GM23338 (cell line): ENCODE data around the gene BTN3A1. TPM values are rescaled to one million over a fixed set of nuclear protein-coding genes. Genes with fewer than 3 reads are reported as not detected.
"Not testable (repeated sequence)": the region's sequence is repeated elsewhere in the genome, so short reads cannot be mapped to it uniquely, and the experiment has no call there.

Source experiments
- ATAC-seq: fragments of 200-7000 bp; cut with Tn5 transposase; 3 replicates; pipeline ENCODE4 v1.9.1; 2020
- DNase-seq: peaks from one replicate; pipeline ENCODE4 v3.0.0-alpha.2; 2015; ENCODE audit warnings: low spot score
- H2AFZ ChIP-seq: fragments of 200-600 bp; sonication (generic); 2 replicates; pipeline ENCODE4 v1.8.0; 2016; ENCODE audit warnings: antibody characterized with exemption, mild to moderate bottlenecking, moderate library complexity
- H3F3A ChIP-seq: fragments of 200-600 bp; sonication (generic); replicated peaks from 2 replicates; pipeline ENCODE4 v1.8.0; 2017; ENCODE audit warnings: antibody characterized with exemption, mixed run types, low read depth
- H3K27ac ChIP-seq: fragments of 200-600 bp; sonication (generic); 2 replicates; pipeline ENCODE4 v1.6.1; 2016; ENCODE audit warnings: low read depth
- H3K27me3 ChIP-seq: fragments of 200-600 bp; sonication (generic); 2 replicates; pipeline ENCODE4 v1.8.0; 2016; ENCODE audit warnings: mild to moderate bottlenecking, mixed run types, moderate library complexity; ENCODE audit not compliant: insufficient read depth
- H3K36me3 ChIP-seq: fragments of 200-600 bp; sonication (generic); 2 replicates; pipeline ENCODE4 v1.8.0; 2016; ENCODE audit warnings: mild to moderate bottlenecking; ENCODE audit not compliant: insufficient read depth
- H3K4me1 ChIP-seq: fragments of 200-600 bp; sonication (generic); 2 replicates; pipeline ENCODE4 v1.8.0; 2016; ENCODE audit warnings: mild to moderate bottlenecking, moderate library complexity; ENCODE audit not compliant: insufficient read depth
- H3K4me2 ChIP-seq: fragments of 200-600 bp; sonication (generic); 2 replicates; pipeline ENCODE4 v1.7.1; 2017; ENCODE audit warnings: mixed run types
- H3K4me3 ChIP-seq: fragments of 200-600 bp; sonication (generic); 2 replicates; pipeline ENCODE4 v1.6.1; 2016; ENCODE audit warnings: mixed run types
- H3K79me2 ChIP-seq: fragments of 200-600 bp; sonication (generic); replicated peaks from 2 replicates; pipeline ENCODE4 v1.8.0; 2017; ENCODE audit warnings: mild to moderate bottlenecking; ENCODE audit not compliant: insufficient read depth
- H3K9me2 ChIP-seq: fragments of 200-600 bp; sonication (generic); 2 replicates; pipeline ENCODE4 v1.8.0; 2017; ENCODE audit not compliant: insufficient read depth
- H4K20me1 ChIP-seq: fragments of 200-600 bp; sonication (generic); replicated peaks from 2 replicates; pipeline ENCODE4 v1.8.0; 2017; ENCODE audit warnings: mild to moderate bottlenecking; ENCODE audit not compliant: insufficient read depth
- H3K27ac Mint-ChIP-seq: 2 replicates; pipeline ENCODE4 v1.8.0; 2020; ENCODE audit warnings: inconsistent platforms, mild to moderate bottlenecking, moderate library complexity, mixed read lengths
- H3K27me3 Mint-ChIP-seq: 3 replicates; pipeline ENCODE4 v1.8.0; 2022; ENCODE audit warnings: low read depth, mild to moderate bottlenecking, moderate library complexity, mixed read lengths, inconsistent platforms; ENCODE audit not compliant: insufficient read depth, poor library complexity
- H3K36me3 Mint-ChIP-seq: 3 replicates; pipeline ENCODE4 v1.8.0; 2021; ENCODE audit warnings: low read depth, mild to moderate bottlenecking, inconsistent platforms, moderate library complexity, mixed read lengths
- H3K4me1 Mint-ChIP-seq: 3 replicates; pipeline ENCODE4 v1.8.0; 2020; ENCODE audit warnings: mild to moderate bottlenecking, inconsistent platforms, mixed read lengths
- H3K4me3 Mint-ChIP-seq: 3 replicates; pipeline ENCODE4 v1.8.0; 2021; ENCODE audit warnings: moderate library complexity, mild to moderate bottlenecking, inconsistent platforms, mixed read lengths
- H3K9me3 Mint-ChIP-seq: 3 replicates; pipeline ENCODE4 v1.8.0; 2020; ENCODE audit warnings: moderate library complexity, mild to moderate bottlenecking, inconsistent platforms, mixed read lengths
- CREB1 ChIP-seq: fragments of 250-450 bp; sonication (Bioruptor Pico); IDR thresholded peaks from 2 replicates; pipeline ENCODE4 v1.5.0; 2020; ENCODE audit warnings: low read depth, mild to moderate bottlenecking, moderate library complexity
- EZH2 ChIP-seq: fragments of 200-600 bp; sonication (generic); IDR thresholded peaks from one replicate; pipeline ENCODE4 v1.8.0; 2017; ENCODE audit warnings: antibody characterized with exemption, mild to moderate bottlenecking, low read depth; ENCODE audit not compliant: unreplicated experiment
- EZH2phosphoT487 ChIP-seq: fragments of 200-600 bp; sonication (generic); IDR thresholded peaks from one replicate; pipeline ENCODE4 v1.8.1; 2018; ENCODE audit warnings: antibody characterized with exemption; ENCODE audit not compliant: unreplicated experiment
- NANOG ChIP-seq: IDR thresholded peaks from 2 replicates; pipeline ENCODE4 v1.6.1; 2016; ENCODE audit warnings: antibody characterized with exemption, borderline replicate concordance
- POLR2AphosphoS5 ChIP-seq: IDR thresholded peaks from 2 replicates; pipeline ENCODE4 v1.6.1; 2016; ENCODE audit warnings: antibody characterized with exemption, low read depth
- STAT1 ChIP-seq: IDR thresholded peaks from one replicate; pipeline ENCODE4 v1.6.1; 2016; ENCODE audit warnings: antibody characterized with exemption; ENCODE audit not compliant: unreplicated experiment
- ZNF114 ChIP-seq: fragments of 250-450 bp; sonication (Bioruptor Pico); IDR thresholded peaks from 2 replicates; pipeline ENCODE4 v1.5.0; 2020; ENCODE audit warnings: mild to moderate bottlenecking, moderate library complexity
- ZNF331 ChIP-seq: fragments of 250-450 bp; sonication (Bioruptor Pico); IDR thresholded peaks from 2 replicates; pipeline ENCODE4 v1.5.0; 2020; ENCODE audit warnings: low read depth, mild to moderate bottlenecking, moderate library complexity
- polyA plus RNA-seq: library from polyadenylated mRNA; unstranded; fragments of >200 nt; fragmentation: Nextera tagmentation; extraction: Ambion mirVana; gene quantifications from 2 replicates; pipeline ENCODE4 v1.2.1, GENCODE V29; 2016
- total RNA-seq: library from RNA; depleted of rRNA; stranded (reverse); fragments of >200 nt; shearing (Covaris generic); gene quantifications from 2 replicates; pipeline ENCODE4 v1.2.3, GENCODE V29; 2014
- TF ChIP-seq, protein P1 (sequence below), 2 experiments: fragments of 200-600 bp in 1 of 2; sonication (generic) in 1 of 2; conservative IDR thresholded peaks; 2 replicates each; pipeline versions ENCODE4 v1.5.1 to v1.6.1; 2016 to 2017; ENCODE audit warnings: antibody characterized with exemption in 2 of 2, low read depth in 2 of 2, mild to moderate bottlenecking in 2 of 2, moderate library complexity in 1 of 2
- TF ChIP-seq, protein P2 (sequence below): IDR thresholded peaks from one replicate; pipeline ENCODE4 v1.6.1; 2018; ENCODE audit warnings: antibody characterized with exemption; ENCODE audit not compliant: unreplicated experiment

The BTN3A1 gene
- total and polyA plus RNA-seq, 2 experiments from 2014 or later, result 2.4 to 4.0 TPM

DNA sequence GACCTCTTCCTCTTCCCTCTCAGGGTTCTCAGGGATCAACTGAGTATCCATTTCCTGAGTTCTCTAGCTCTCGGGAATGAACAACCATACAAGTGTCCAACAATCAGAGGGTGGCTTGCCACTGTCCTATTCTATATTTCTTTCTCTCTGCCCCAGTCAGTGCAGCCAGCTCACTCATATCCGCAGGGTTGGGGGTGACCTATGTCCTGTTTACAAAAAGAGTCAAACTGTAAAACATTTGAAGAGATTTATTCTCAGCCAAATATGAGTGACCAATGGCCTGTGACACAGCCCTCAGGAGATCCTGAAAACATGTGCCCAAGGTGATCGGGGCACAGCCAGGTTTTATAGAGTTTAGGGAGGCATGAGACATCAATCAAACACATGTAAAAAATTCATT, 47.9 kb upstream of the BTN3A1 start:
- Histone ChIP-seq H3K4me2 (0 out of 2 replicates have a peak overlapping the region, but pooled peaks have one; percentile 20), H3K27me3 (no peaks in the 10 kb centered on the region), H3K36me3 (no peaks in the 10 kb centered on the region), H2AFZ (peak overlapping the region; percentile 59; the same call in 1 of the 2 replicates), H3K27ac (no peak overlapping the region), H3K9me2 (peaks cover 10% of the 10 kb centered on the region; the same call in 1 of the 2 replicates), H4K20me1 (no peaks in the 10 kb centered on the region), H3K79me2 (no peaks in the 10 kb centered on the region), H3F3A (no peaks in the 10 kb centered on the region), H3K4me3 (no peak overlapping the region), H3K4me1 (peaks cover 15% of the 10 kb centered on the region)
- no peaks in the 10 kb centered on the region for H3K9me3 Mint-ChIP-seq
- H3K4me3 Mint-ChIP-seq, result no peak overlapping the region
- no peaks in the 10 kb centered on the region for H3K36me3 Mint-ChIP-seq
- TF ChIP-seq POLR2AphosphoS5 (no peak), EZH2 (no peak), STAT1 (no peak), CREB1 (CRISPR knock-in tag) (no peak), ZNF331 (no peak)
- TF ChIP-seq, protein P1, sequence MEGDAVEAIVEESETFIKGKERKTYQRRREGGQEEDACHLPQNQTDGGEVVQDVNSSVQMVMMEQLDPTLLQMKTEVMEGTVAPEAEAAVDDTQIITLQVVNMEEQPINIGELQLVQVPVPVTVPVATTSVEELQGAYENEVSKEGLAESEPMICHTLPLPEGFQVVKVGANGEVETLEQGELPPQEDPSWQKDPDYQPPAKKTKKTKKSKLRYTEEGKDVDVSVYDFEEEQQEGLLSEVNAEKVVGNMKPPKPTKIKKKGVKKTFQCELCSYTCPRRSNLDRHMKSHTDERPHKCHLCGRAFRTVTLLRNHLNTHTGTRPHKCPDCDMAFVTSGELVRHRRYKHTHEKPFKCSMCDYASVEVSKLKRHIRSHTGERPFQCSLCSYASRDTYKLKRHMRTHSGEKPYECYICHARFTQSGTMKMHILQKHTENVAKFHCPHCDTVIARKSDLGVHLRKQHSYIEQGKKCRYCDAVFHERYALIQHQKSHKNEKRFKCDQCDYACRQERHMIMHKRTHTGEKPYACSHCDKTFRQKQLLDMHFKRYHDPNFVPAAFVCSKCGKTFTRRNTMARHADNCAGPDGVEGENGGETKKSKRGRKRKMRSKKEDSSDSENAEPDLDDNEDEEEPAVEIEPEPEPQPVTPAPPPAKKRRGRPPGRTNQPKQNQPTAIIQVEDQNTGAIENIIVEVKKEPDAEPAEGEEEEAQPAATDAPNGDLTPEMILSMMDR (conservative IDR thresholded peaks at IDR 0.05; ENCODE audit: low read depth in 2 of 2), result no peak
- DNase-seq, result no peak
- peaks cover 6% of the 10 kb centered on the region for H3K27me3 Mint-ChIP-seq
- no peak overlapping the region for H3K27ac Mint-ChIP-seq
- H3K4me1 Mint-ChIP-seq, result peaks cover 16% of the 10 kb centered on the region
- ATAC-seq, result no peak

DNA sequence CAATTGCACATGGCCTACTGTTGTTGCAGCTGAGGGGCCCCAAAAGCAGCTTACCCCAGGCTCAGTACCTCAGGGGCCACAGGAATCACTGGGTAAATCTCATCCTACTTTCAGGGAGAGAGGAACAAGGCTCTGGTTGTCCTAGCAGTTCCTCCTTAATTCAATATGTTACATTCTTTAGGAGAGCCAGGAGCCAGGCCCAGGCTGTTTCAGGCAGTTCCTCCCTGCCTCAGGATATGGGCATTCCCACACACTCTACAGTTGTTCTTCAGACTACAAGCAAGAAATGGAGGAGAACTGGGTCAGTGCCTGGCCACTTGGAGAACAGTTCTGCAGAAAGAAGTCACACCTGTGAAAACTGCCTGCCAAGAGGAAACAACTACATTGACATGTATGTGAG, 46.7 kb upstream of the BTN3A1 start:
- Mint-ChIP-seq H3K36me3 (no peaks in the 10 kb centered on the region), H3K27me3 (peaks cover 9% of the 10 kb centered on the region), H3K4me3 (no peak overlapping the region), H3K27ac (no peak overlapping the region), H3K9me3 (no peaks in the 10 kb centered on the region), H3K4me1 (peaks cover 16% of the 10 kb centered on the region)
- H4K20me1 ChIP-seq, result no peaks in the 10 kb centered on the region
- peaks cover 10% of the 10 kb centered on the region; the same call in 1 of the 2 replicates for H3K9me2 ChIP-seq
- no peak overlapping the region for H3K27ac ChIP-seq
- H3K36me3 ChIP-seq, result no peaks in the 10 kb centered on the region
- no peaks in the 10 kb centered on the region for H3K27me3 ChIP-seq
- H3F3A ChIP-seq, result no peaks in the 10 kb centered on the region
- no peak overlapping the region for H3K4me3 ChIP-seq
- no peaks in the 10 kb centered on the region for H3K79me2 ChIP-seq
- peaks cover 15% of the 10 kb centered on the region for H3K4me1 ChIP-seq
- H3K4me2 ChIP-seq, result no peak overlapping the region
- DNase-seq (no peak), ATAC-seq (no peak)
- H2AFZ ChIP-seq, result 0 out of 2 replicates have a peak overlapping the region, but pooled peaks have one; percentile 59
- TF ChIP-seq, protein P1 (conservative IDR thresholded peaks at IDR 0.05; ENCODE audit: low read depth in 2 of 2), result no peak
- TF ChIP-seq EZH2, result no peak
- TF ChIP-seq, protein P2, sequence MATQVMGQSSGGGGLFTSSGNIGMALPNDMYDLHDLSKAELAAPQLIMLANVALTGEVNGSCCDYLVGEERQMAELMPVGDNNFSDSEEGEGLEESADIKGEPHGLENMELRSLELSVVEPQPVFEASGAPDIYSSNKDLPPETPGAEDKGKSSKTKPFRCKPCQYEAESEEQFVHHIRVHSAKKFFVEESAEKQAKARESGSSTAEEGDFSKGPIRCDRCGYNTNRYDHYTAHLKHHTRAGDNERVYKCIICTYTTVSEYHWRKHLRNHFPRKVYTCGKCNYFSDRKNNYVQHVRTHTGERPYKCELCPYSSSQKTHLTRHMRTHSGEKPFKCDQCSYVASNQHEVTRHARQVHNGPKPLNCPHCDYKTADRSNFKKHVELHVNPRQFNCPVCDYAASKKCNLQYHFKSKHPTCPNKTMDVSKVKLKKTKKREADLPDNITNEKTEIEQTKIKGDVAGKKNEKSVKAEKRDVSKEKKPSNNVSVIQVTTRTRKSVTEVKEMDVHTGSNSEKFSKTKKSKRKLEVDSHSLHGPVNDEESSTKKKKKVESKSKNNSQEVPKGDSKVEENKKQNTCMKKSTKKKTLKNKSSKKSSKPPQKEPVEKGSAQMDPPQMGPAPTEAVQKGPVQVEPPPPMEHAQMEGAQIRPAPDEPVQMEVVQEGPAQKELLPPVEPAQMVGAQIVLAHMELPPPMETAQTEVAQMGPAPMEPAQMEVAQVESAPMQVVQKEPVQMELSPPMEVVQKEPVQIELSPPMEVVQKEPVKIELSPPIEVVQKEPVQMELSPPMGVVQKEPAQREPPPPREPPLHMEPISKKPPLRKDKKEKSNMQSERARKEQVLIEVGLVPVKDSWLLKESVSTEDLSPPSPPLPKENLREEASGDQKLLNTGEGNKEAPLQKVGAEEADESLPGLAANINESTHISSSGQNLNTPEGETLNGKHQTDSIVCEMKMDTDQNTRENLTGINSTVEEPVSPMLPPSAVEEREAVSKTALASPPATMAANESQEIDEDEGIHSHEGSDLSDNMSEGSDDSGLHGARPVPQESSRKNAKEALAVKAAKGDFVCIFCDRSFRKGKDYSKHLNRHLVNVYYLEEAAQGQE, result no peak
- TF ChIP-seq EZH2phosphoT487, result no peak
- no peak for TF ChIP-seq ZNF114
- no peak for TF ChIP-seq NANOG
- no peak for TF ChIP-seq ZNF331

DNA sequence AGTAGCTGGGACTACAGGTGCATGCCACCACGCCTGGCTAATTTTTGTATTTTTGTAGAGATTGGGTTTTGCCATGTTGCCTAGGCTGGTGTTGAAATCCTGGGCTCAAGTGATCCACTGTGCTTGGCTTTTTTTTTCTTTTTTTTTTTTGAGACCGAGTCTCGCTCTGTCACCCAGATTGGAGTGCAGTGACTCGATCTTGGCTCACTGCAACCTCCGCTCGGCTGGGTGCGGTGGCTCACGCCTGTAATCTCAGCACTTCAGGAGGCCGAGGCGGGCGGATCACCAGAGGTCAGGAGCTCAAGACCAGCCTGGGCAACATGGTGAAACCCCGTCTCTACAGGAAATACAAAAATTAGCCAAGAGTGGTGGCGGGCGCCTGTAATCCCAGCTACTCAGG, 44.5 kb upstream of the BTN3A1 start:
- not testable (repeated sequence) for H3K27ac Mint-ChIP-seq, H2AFZ ChIP-seq, DNase-seq, H3K27ac ChIP-seq, H3K4me2 ChIP-seq, H3K27me3 Mint-ChIP-seq, H3K9me2 ChIP-seq, H3K79me2 ChIP-seq, H3K36me3 ChIP-seq, ATAC-seq, H4K20me1 ChIP-seq, H3K9me3 Mint-ChIP-seq, H3K27me3 ChIP-seq, H3K4me3 Mint-ChIP-seq, H3F3A ChIP-seq, H3K4me3 ChIP-seq, H3K36me3 Mint-ChIP-seq
- peaks cover 14% of the 10 kb centered on the region for H3K4me1 Mint-ChIP-seq
- peaks cover 15% of the 10 kb centered on the region for H3K4me1 ChIP-seq
